HG03025 (cell line): ENCODE results near the gene CCNO.

ENCODE experiments used
- ATAC-seq: cut with Tn5 transposase; IDR thresholded peaks from one replicate; pipeline ENCODE4 v1.9.1; 2021; ENCODE audit warnings: mild to moderate bottlenecking, moderate library complexity; ENCODE audit not compliant: unreplicated experiment, low FRiP score

The CCNO gene, protein sequence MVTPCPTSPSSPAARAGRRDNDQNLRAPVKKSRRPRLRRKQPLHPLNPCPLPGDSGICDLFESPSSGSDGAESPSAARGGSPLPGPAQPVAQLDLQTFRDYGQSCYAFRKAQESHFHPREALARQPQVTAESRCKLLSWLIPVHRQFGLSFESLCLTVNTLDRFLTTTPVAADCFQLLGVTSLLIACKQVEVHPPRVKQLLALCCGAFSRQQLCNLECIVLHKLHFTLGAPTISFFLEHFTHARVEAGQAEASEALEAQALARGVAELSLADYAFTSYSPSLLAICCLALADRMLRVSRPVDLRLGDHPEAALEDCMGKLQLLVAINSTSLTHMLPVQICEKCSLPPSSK

DNA sequence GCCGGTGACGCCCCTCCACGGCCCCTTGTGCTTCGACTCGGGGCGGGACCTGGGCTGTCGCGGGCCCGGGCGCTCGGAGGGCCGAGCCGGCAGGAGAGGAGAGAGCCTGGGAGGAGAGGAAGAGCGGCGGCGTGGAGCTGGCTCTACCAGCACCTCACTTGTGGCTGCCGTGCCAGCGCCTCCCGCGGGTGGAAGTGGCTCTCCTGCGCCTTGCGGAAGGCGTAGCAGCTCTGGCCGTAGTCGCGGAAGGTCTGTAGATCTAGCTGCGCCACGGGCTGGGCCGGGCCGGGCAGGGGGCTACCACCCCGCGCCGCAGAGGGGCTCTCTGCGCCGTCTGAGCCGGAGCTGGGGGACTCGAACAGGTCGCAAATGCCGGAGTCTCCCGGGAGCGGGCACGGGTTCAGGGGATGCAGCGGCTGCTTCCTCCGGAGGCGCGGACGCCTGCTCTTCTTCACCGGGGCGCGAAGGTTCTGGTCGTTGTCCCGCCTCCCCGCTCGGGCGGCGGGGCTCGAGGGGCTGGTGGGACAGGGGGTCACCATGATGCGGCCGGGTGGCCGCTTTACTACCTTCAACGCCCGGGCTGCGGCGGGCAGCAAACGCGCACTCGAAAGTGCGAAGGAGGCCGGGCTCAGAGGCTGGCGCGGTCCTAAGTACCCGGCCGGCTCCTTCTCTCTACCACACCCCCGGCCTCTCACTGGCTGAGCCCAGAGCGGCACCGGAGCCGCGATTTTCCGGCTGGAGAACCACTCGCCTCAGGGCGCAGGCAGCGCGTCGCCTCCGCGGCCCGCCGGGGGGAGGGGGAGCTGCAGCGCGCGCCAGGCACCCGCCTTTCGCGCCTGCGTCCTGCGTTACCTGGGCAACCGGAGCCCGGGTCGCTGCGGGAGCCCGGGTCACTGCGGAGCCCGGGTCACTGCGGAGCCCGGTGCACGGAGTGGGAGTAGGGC, at the start of gene CCNO:
Gene CCNO, minus strand, starts transcription at position 624 of the 944 bp plus-strand sequence. Its CDS starts 85 bp downstream, at position 539.
- peak; percentile 54 for ATAC-seq

DNA sequence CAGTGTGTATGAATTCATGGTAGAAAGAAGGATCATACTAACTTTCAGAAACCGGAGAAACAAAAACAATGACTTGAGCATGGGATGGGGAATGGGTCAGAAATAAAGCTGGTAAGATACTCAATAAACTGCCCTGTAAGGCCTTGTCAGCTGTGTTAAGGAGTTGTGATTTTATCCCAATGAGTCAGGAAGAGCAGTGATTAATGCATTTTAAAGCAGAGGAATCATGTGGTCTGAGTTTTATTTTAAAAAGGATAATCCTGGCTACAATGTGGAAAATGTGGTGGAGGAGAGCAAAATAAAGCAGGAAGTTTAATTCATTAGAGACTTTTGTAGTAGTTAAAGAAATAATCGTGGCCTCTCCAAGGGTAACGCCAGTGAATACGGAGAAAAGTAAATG, 45.4 kb upstream of the CCNO start:
- ATAC-seq = no peak

DNA sequence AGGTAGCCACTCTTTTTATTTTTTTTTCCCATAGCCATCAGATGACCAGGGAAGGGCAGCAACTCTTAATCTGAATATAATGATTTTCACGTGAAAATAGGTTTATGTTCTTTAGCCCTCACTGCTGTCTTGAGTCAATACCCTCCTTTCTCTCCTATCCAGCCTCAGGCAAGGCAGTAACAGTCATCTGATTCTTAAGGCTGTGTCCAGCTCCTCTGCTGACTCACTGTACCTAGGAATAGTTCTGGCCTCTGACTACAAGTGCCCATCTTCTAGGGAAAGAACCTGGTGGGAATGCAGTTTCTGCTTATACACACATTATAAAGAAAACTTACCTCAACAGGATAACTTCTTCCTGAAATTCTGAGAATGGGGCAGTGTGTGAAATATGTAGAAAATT, 43.4 kb upstream of the CCNO start:
- ATAC-seq = no peak

DNA sequence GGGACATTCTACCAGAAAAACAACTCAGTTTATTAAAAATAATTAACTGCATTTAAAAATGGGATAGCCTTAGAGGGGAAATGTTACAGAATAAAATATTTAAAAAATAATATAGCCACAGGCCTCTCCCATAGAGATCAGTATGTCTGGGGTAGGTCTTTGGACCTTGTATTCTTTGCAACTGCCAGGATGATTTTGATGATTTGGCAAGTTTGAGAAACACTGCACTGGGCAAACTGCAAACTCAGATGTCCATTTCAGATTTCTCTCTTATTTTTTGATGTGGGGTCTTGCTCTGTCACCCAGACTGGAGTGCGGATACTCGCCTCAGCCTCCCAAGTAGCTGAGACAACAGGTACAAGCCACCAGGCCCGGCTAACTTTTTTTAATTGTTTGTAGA, 24.9 kb upstream of the CCNO start:
- ATAC-seq = no peak

DNA sequence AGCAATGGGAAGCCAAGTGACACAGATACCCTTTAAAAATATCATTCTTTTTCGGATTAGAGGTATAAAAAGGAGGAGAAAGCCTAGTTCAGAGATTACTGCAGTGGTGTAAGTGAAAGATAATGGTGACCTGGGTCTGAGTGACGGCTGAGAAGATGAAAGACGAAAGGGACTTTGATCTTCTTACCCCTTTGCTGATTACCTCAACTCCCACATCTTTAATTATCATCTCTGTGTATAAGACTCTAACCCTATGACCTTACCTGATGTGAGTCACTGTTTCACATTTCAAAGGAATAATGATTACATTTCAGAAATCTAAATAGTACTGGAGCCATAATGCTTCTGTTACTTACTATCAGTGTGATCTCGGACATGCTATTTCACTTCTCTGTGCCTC, 21.4 kb upstream of the CCNO start:
- no peak for ATAC-seq

DNA sequence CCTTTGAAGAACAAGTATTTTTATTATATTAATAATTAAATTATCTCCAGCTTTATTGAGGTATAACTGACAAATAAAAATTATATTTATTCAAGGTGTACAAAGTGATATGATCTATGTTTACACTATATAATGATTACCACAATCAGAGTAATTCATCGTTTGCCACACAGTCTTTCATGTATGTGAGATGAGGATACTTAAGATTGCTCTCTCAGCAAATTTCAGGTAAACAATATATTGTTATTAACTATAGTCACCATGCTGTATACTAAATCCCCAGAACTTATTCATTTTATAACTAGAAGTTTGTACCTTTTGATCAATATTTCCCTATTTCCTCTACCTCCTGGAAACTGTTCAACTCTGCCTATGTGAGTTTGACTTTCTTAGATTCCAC, 16.7 kb upstream of the CCNO start:
- no peak for ATAC-seq

DNA sequence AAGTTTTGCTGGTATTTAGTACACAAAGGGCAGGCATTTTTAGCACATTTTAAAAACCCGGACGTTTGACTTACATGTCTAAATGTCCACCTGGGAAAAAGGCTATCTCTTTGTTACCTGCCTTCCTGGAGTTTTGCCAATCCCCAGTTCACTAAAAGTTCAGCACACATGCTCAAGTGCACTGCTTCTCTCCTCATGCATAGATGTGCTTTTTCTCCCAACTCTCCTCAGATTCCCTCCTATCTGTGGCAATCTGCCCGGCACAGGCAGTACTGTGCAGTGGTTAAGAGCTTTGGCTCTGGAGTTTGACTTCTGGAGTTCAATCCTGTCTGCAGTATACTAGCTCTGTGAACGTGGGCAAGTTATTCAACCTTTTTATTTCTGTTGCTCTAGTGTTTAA, 8.3 kb upstream of the CCNO start:
- ATAC-seq = no peak

DNA sequence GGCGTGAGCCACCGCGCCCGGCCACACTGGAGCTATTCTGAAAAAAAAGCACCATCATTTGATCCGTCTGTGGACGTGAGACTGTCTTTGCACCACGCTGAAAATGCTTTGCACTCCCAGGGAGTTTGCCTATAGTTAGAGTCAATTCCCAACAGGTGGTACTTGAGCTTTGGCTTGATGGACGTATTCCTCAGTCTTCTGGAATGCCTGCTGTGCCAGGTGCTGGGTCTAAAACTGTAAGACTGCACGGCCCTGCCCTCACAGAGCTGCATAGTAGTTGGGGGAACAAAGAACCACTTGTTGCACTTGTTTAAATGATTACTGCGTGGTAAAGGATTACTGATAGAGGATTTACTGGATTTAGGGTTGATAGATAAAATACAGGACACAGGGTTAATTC, 3.4 kb upstream of the CCNO start:
- no peak for ATAC-seq

DNA sequence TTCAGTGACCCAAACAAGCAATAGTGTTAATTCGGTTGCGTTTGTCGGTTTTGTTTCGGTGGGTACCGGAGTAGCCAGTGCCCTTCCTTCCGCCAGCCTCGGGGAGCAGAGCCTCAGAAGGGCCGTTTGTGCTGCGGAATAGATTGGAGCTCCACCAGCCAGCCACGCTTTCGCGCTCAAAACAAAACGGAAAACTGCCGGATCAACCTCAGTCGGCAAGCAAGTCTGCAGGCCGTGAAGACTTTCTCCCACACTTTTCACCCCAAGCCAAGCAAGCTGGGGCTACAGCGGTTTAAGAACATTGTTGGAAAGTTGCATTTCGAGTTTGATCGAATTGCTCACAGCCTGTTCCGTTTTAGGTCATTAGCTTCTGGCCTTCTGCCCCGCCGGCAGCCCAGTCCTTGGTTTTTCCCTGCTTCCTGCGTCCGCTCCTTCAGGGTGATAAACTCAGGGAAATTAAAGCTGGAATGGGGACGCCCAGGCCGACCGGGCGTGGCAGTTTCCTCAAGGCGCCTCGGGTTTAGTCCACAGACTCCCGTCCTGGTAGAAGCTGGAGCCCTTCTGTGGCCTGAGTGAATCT, 803 bp upstream of the CCNO start:
- peak; percentile 5 for ATAC-seq

DNA sequence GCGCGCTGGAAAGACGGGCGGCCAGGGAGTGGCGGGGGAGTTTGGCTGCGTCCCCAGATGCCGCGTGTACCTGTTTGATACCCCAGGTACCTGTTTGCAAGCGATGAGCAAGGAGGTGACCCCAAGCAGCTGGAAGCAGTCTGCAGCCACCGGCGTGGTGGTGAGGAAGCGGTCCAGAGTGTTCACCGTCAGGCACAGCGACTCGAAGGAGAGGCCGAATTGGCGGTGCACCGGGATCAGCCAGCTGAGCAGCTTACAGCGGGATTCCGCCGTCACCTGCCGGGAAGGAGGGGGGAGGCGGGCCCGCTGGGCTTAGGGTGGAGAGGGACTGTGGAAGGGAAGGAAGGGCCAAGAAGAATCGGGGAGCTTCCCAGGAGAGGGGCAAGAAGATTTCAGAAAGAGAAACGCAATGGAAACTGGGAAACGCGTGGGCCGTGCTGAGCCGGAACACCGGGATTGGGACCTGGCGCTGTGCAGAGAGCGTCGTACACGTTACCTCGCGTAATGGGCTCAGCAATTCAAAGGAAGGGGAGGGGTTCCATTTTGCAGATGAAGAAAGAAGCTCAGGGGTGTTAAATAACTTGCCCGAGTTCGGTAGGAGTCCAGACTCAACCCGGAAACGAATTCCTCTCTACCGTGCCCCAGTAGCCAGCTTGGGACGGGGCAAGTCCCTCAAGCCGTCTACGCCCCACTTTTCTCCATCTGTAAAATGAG, 980 bp downstream of the CCNO start:
- ATAC-seq = no peak

DNA sequence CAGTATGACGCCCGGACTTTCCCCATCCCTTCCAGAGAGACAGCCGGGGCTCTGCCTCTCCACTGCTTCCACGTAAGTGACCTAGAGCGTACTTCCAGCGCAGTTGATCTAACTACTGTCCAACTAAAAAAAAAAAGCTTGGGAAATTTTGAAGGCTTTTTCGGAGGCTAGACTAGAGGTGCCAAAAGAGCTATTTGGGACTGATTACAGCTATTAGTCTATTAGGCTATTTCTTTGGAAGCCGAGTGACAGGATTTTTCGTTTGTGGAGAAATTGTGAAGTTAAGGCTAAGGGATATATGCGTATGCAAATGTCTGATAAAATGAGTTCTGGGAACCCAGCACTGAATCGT, 1.5 kb downstream of the CCNO start:
- no peak for ATAC-seq

DNA sequence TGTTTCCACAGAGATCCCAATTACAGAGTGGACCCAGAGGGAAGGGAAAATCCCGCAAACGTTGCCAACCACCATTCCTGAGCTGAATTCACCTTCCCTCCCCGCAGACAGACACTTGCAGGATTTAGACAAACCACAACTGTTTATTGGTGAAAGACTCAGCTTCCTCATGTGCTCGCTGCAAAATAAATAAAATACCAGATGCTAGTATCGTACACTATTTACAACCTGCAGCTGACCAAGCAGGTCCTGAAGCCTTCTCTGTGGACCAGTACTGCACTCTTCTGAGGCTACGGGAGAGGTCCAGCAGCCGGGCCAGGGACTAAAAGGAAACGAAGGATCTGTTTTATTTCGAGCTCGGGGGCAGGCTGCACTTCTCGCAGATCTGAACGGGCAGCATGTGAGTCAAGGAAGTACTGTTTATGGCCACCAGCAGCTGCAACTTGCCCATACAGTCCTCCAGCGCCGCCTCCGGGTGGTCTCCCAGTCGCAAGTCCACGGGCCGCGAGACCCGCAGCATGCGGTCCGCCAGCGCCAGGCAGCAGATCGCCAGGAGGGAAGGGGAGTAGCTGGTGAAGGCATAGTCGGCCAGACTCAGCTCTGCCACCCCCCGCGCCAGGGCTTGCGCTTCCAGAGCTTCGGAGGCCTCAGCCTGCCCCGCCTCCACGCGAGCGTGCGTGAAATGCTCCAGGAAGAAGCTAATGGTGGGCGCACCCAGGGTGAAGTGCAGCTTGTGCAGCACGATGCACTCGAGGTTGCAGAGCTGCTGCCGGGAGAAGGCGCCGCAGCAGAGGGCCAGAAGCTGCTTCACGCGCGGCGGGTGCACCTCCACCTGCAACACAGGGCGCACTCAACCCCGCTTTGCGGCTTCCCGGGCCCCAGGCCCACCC, 2.1 kb downstream of the CCNO start:
- no peak for ATAC-seq

DNA sequence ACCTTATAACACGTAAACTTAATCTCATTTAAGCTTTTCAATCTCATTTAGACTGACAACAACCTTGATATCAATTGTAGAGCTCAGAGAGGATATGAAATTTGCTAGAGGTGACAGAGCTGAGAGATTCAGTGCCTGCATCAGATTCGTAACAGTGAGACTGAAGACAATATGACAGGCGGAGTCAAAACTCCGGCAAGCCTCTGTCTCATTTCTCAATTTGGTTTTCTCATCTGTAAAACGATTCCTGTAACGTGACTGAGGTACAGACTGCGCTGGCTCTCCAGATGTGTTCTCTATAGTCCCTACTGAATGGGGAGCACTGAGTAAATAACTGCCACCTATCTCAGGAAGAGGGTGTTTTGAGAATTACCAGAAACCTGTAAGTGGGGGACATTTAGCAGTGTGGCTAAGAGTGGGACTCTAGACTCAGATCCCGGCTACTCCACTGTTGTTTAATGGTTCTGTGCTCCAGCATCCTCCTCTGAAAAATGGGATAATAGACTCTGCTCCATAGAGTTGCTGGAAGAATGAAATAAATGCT, 3.2 kb downstream of the CCNO start:
- no peak for ATAC-seq

DNA sequence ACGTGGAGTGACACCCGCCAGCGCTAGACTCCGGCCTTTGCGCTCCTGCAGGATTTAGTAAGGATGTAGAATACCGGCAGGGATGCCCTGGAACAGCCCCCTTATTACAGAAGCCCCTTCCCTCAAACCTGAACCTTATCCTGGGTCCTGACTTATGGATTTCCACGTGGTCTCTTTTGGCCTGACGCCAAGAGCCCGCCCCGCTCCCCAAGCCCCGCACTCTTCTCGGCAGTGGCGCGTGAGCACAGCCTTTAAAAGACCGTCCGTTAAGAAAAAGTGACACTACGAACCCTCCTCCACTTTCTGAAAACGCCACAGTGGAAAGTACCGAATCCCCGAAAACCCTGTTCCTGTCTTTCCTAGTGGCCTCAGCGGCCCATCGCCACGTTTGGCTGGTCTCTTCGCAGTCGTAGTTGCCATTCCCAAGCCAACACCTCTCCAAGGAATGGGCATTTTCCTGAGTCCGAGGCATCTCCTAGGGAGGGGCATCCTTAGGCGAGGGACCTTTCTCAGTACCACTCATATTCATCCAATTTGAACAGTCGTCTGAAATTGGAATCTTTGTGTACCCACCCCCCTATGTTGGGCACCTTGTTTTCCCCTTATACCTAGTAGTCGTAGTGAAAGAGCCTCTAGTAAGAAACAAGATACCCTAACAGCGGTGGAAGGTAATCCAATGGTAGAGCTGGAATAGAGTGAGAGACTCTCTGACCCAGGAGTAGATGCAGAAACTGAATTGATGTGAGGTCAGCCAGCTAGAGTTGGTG, 5.6 kb downstream of the CCNO start:
- no peak for ATAC-seq

DNA sequence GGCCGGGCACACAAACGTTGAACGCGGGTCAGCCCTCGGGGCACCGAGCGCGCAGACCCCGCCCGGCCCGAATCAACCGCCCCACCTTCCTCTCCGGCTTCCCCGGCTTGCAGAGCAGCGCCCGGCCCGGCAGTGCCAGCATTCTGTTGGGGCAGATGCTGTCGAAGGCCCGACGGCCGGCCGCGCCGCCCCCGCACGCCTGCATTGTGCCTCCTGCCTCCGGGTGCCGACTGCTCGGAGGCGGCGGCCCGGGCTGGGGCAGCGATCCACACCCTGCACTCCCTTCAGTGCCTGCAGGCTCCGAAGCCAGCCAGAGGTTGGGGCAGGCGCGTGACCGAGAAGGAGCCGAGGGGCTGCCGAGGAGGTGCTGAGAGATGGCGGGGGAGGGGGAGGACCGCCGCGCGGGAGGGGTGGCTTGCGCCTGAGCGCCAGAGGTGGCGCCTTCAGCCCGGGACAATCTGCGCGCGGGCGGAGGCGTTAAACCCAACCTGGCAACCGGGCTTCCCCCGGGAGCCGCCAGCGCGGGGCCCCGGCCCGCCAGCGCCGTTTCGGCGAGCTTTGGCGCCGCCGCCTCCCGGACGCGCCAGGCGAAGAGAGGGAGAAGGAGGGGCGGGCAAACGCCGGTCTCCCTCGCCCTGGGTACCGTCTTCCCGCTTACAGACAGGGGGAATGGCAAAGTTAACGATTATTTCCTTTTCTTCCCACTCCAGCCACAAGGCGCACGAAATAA, 6.3 kb downstream of the CCNO start, which contains the start of gene MCIDAS:
Gene MCIDAS, minus strand, starts transcription at position 382 of the 730 bp plus-strand sequence. Its CDS starts 177 bp downstream, at position 205.
- no peak for ATAC-seq

DNA sequence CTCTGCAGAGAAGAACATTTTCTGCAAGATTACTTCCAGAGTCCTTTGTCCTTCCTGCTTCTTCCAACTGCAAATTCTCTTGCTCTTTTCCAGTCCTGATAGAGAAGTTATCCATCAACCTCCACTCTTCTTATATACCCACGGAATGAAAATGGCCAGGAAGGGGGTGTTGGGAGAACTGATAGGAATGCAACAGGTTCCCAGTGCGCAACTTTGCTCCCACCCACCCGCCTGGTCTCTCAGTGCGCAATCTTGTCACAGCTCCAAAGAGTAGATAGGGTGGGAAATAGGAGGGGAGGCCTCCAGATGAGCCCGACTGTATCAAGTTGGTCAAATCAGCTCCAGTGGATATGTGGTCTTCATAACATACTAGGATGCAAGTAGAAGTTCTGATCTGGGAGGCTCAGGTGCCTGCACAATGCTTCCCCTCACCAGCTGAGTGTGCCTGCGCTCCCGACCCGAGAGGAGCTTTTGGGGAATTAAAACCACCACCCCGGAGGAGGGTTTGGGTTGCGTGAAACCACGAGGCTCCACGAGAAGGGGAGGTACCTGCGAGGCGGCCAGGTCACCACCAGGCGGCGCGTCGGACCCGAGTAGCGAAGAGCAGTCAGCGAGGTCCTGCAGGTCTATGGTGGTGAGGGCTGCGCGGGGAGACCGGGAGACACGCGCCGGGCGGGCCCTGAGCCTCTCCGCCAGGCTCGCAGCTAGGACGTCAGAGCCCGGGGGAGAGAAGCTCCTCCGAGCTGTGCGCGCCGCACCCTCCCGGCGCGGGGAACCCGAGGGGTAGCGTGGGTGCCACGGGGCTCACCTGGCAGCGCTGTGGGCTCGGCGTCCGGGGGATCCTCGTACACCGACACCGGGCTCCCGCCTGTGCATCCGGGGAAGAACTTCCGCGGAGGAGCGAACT, 7.1 kb downstream of the CCNO start:
- no peak for ATAC-seq

DNA sequence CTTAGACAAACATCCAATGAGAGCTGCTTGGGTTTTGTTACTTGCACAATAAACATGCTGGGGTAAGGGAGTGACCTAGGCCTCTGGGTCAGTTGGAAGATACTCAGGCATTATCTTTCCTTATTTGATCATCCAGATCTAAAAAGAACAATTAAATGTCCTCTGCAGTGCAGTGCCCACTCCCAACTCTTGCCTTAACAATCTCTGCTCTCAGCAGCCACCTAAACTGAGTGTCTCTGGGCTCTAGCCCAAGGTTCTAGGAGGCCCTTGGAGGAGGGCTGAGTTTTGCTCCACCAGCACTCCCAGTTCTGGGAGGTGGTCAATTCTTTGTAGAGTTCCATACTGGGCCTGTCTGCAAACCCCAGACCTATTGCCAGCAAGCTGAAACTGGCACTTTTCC, 8.1 kb downstream of the CCNO start:
- no peak for ATAC-seq
